SKM-1 treated with dmso at 0.1 percent for 144 hours (cell line): Measurements from ENCODE around the gene FAM184B.
A peak's percentile ranks its signal among the peaks of the same experiment; 100 is the strongest.

Source experiments
- DNase-seq: peaks from one replicate; lab custom pipeline; 2025; ENCODE audit not compliant: unreplicated experiment; lab: John Stamatoyannopoulos, UW

The FAM184B gene

DNA sequence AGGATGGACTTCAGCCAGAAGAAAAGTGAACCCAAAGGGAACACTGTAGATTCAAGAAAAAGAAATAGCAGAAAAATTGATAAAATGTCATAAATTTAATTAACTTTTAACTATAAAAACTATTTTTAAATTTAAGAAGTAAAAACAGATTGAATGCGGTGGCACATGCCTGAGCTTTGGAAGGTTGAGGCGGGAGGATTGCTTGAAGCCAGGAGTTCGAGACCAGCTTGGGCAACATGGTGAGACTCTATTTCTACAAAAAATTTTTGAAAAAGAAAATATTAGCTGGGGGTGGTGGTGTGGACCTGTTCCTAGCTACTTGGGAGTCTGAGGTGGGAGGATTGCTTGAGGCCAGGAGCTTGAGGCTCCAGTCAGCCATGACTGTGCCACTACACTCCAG, 3.0 kb downstream of the FAM184B start:
- no peak for DNase-seq

DNA sequence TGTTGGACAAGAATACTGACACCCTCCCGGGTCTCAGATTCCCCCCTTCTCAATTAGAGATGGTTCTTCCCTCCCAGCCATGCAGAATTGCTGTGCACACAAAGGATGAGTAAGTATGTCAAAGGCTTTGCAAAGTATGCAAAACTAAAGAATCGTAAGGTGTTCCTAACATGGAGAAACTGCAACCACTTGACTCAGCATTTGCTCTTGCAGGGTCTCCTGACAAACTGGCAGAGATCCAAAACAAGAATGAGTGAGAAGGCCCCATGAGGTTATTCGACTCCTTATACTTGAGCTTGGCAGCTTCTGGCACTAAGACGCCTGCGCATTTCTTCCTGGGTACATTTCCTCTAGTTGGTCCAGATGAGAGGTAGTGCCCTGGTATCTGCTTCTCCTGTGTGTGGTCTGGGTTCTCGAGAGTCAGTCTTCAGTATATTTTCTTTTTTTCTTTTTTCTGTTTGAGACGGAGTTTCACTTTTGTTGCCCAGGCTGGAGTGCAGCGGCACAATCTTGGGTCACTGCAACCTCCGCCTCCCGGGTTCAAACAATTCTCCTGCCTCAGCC, 8.2 kb downstream of the FAM184B start:
- no peak for DNase-seq

DNA sequence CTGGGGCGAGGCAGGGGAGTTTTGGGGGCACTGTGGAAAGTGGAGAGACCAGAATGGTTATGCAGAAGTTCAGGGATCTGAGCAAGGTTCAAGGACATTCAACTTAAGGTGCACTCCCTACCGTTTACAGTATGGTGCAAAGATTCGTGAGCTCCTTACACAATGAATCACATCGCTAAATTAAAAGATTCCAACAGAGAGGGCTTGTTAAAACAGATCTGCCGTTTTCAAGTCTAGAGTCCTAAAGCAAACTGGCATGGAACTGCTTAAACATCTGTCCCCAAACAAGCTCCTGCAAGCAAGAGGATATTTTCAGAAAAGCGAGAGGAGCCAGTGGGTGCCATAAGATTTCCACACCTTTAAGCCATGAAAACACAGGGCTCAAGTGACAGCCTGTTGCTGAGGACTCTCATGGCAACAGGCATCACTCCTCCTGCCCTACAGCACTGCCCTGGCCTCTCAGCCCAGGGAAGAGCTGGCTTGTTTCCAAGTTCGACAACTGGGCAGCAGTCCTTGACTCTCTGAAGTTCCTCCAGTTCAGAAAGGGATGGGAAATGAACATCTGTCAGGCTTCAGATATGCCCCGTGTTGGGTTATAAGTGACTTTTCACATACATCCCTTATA, 10.0 kb downstream of the FAM184B start:
- no peak for DNase-seq

- DNase-seq: no peak
Measured at GRCh38 chr4:17770845-17771244, 10.6 kb downstream of the FAM184B start.

DNA sequence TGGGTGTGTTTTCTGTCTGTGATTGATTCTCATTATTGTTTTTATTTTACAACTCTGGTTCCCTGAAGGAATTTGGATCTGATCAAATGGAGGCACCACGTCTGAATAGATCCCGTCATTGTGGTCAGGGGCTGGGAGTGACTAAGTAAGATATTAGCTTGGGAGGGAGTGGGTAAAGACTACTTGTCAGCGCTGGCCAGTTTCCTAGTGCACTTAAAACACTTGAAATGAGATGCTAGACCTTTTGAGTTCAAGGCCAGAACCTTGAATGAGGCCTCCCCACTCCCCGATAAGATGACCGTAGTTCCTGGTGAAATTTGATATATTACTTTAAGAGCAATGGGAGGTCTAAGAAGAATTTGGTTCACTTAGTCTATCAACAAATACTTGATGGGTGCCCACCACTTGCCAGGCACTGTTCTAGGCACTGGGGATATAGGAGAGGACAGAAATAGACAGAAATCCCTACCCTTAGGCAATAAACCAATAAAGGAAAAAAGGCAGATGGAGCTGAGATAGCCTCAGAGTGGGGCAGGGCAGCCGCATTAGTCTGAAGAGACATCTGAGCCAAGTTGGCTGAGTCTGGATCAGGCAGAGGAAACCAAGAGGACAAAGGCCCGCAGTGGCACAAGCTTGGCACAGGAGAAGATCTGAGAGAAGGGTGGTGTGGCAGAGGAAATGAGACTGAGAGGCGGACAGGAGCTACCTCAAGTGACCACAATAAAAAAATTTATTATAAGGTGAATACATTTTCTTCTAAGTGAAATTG, 11.8 kb downstream of the FAM184B start:
- no peak for DNase-seq

GRCh38 chr4:17766826-17767458, 14.5 kb downstream of the FAM184B start:
- DNase-seq: no peak

- DNase-seq: no peak
Measured at GRCh38 chr4:17765514-17766286, 15.7 kb downstream of the FAM184B start.

GRCh38 chr4:17763931-17764330, 17.5 kb downstream of the FAM184B start:
- no peak for DNase-seq

GRCh38 chr4:17763416-17763815, 18.0 kb downstream of the FAM184B start:
- no peak for DNase-seq

GRCh38 chr4:17762726-17763125, 18.7 kb downstream of the FAM184B start:
- DNase-seq: no peak

- DNase-seq: peak; percentile 25
Measured at GRCh38 chr4:17761062-17761461, 20.4 kb downstream of the FAM184B start.

GRCh38 chr4:17760626-17761025, 20.8 kb downstream of the FAM184B start:
- no peak for DNase-seq

GRCh38 chr4:17758485-17758884, 22.9 kb downstream of the FAM184B start:
- DNase-seq: no peak

GRCh38 chr4:17757621-17758020, 23.8 kb downstream of the FAM184B start:
- DNase-seq: no peak

GRCh38 chr4:17753646-17754045, 27.8 kb downstream of the FAM184B start:
- DNase-seq: no peak

DNA sequence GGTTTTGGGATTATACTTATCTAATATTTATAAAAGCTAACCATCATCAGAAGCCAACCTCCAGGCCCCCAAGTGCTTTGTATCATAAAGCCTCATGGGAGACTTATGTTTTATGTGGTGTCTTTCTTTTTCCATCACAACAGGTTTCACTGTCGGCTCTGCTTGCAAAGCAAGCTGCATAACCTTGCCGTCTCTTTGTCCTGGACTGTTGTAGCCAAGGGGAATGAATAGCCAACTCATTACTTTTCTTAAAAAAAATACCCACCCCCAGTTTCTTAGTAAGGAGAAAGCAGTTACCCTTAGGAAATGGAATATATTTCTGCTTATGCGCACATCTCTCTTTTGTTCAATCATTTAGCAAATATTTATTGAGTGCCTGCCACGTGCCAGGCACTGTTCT, 40.7 kb downstream of the FAM184B start:
- no peak for DNase-seq

DNA sequence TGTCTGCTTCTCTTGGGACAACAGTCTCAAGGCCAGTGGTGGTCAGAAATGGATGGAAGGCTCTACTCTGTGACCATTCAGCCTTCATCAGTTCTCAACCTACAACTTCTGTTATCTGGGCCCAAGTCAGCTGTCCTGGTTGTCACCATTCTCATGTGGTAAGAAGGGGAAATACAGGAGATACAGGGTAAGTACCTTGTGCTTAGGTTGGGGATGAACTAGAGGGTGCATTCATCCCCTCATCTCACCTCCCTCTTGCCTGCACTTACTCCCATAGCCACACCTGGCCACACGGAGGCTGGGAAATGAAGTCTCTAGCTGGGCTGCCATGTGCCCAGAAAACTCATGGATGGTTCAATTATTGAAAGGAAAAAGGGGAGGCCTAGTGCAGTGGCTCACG, 44.9 kb downstream of the FAM184B start:
- no peak for DNase-seq

DNA sequence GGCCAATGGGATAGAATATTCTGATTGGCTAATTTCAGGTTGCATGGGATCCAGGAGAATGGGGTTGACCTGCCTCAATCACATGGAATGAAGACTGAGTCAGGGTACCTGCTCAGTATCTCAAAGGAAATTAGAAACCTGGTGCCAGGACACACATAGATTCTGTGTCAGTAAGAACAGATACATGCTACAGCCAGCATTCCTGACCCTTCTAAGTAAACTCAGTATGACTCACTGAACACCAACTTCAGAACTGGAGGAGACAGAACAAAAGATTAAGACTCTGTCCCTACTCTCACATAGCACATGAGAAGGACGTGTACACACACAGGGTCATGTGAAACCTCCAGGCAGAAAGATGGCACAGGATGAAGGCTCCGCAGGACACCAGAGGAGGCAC, 54.5 kb downstream of the FAM184B start:
- no peak for DNase-seq

DNA sequence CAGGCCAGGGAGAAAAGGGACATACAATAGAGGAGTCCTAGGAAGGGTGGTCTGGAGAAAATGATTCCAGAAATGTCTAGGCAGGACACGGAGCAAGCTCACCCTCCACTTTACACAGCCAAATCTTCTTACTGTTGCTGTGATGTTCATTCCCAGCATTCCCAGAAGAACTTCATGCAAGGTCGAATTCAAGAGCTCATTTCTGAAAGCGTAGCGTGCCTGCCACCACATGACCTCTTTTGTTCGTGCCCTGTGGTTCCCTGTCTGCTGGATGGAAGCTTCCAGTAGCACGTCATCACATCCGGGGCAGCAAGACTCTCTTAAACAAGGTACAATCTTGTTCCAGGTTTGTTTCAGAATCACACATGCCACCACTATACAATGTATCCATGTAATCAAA, 57.8 kb downstream of the FAM184B start:
- no peak for DNase-seq

GRCh38 chr4:17722356-17722700, 59.1 kb downstream of the FAM184B start:
- DNase-seq: no peak
